ENCODE results near the gene HTR1A. TPM values are rescaled to one million over a fixed set of nuclear protein-coding genes. Genes with fewer than 3 reads are reported as not detected.

The HTR1A gene
- total RNA-seq, 1 donor from 2014 or later: not detected

- TF ChIP-seq, protein P1, sequence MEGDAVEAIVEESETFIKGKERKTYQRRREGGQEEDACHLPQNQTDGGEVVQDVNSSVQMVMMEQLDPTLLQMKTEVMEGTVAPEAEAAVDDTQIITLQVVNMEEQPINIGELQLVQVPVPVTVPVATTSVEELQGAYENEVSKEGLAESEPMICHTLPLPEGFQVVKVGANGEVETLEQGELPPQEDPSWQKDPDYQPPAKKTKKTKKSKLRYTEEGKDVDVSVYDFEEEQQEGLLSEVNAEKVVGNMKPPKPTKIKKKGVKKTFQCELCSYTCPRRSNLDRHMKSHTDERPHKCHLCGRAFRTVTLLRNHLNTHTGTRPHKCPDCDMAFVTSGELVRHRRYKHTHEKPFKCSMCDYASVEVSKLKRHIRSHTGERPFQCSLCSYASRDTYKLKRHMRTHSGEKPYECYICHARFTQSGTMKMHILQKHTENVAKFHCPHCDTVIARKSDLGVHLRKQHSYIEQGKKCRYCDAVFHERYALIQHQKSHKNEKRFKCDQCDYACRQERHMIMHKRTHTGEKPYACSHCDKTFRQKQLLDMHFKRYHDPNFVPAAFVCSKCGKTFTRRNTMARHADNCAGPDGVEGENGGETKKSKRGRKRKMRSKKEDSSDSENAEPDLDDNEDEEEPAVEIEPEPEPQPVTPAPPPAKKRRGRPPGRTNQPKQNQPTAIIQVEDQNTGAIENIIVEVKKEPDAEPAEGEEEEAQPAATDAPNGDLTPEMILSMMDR (IDR thresholded peaks at IDR 0.05; ENCODE audit: unreplicated experiment): no peak
- peaks cover 4% of the 10 kb centered on the region for H3K9me3 Mint-ChIP-seq (ENCODE audit: unreplicated experiment)
- DNase-seq (ENCODE audit: low spot score): no peak
These were observed 1.7 kb upstream of the HTR1A start for GRCh38 chr5:63963926-63964325.

DNA sequence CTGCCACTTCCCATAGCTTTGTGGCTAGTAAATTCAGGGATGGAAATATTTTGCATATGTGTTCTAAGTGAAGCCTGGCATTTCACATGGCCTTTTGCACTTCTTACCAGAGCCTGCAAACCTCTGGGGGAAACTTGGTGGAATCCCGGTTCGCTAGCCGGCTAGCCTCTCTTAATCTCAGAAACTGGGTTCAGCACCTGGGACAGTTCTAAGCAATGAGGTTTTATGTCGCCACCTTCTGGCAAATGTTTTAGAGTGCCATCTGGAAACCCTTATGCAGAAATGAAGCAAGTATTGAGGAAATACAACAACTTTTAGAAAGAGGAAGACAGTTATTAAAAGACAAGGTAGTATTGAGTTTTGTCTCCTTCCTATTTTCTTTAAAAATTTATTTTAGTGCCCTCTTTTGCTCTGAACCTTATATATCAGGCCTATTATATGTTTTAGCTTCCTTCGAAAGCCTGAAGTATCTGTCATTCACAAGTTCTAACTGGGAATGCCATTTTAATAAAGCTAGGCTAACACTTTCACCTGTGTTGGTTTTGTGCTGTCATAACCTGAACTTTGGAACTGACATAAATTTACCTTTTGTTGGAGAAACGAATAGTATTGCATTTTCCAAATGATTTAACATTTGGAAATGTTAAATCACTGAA, 963 bp upstream of the HTR1A start:
- TF ChIP-seq, protein P1 (IDR thresholded peaks at IDR 0.05; ENCODE audit: unreplicated experiment): peak; percentile 60
- Mint-ChIP-seq H3K36me3 (ENCODE audit: low read depth, unreplicated experiment) (no peaks in the 10 kb centered on the region), H3K27me3 (ENCODE audit: unreplicated experiment) (peaks cover 11% of the 10 kb centered on the region), H3K4me3 (ENCODE audit: unreplicated experiment) (no peak overlapping the region), H3K27ac (ENCODE audit: unreplicated experiment) (no peak overlapping the region), H3K9me3 (ENCODE audit: unreplicated experiment) (peaks cover 4% of the 10 kb centered on the region), H3K4me1 (ENCODE audit: unreplicated experiment) (peaks cover 13% of the 10 kb centered on the region)
- peak; percentile 78 for DNase-seq (ENCODE audit: low spot score)

More at GRCh38 chr5:63963926-63964325, 1.7 kb upstream of the HTR1A start:
- Mint-ChIP-seq H3K4me1 (ENCODE audit: unreplicated experiment) (peaks cover 10% of the 10 kb centered on the region), H3K27me3 (ENCODE audit: unreplicated experiment) (peaks cover 11% of the 10 kb centered on the region), H3K36me3 (ENCODE audit: low read depth, unreplicated experiment) (no peaks in the 10 kb centered on the region), H3K27ac (ENCODE audit: unreplicated experiment) (no peak overlapping the region), H3K4me3 (ENCODE audit: unreplicated experiment) (no peak overlapping the region)

DNA sequence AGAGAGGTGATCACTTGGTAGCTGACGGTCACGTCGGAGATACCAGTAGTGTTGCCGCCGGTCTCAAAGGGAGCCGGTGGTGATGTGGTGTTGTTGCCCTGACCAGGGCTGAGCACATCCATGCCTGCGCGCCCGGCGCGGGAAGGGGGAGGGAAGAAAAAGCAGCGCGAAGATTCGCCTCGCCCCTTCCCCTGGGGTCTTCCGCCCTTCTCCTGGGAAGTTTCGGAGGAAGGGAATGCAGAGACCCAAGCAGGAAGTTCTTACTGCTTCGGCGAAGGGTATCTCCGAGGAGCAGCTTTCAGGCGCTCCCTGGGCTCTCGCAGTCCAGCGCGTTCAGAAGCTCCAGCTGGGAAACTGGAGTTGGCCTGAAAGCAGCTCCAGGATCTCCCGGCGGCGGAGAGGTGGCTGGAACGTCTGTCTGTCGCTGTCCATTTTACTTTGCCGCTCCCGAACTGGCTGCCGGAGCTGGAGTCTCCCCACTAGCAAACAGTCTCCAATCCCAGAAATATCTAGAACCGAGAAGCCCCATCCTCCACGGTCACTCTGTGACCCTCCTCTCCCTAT, 565 bp downstream of the HTR1A start:
- Mint-ChIP-seq H3K4me1 (ENCODE audit: unreplicated experiment) (peaks cover 13% of the 10 kb centered on the region), H3K27ac (ENCODE audit: unreplicated experiment) (no peak overlapping the region), H3K4me3 (ENCODE audit: unreplicated experiment) (no peak overlapping the region), H3K27me3 (ENCODE audit: unreplicated experiment) (peaks cover 11% of the 10 kb centered on the region), H3K36me3 (ENCODE audit: low read depth, unreplicated experiment) (no peaks in the 10 kb centered on the region), H3K9me3 (ENCODE audit: unreplicated experiment) (peaks cover 4% of the 10 kb centered on the region)
- TF ChIP-seq, protein P1 (IDR thresholded peaks at IDR 0.05; ENCODE audit: unreplicated experiment): no peak
- DNase-seq (ENCODE audit: low spot score): peak; percentile 35

DNA sequence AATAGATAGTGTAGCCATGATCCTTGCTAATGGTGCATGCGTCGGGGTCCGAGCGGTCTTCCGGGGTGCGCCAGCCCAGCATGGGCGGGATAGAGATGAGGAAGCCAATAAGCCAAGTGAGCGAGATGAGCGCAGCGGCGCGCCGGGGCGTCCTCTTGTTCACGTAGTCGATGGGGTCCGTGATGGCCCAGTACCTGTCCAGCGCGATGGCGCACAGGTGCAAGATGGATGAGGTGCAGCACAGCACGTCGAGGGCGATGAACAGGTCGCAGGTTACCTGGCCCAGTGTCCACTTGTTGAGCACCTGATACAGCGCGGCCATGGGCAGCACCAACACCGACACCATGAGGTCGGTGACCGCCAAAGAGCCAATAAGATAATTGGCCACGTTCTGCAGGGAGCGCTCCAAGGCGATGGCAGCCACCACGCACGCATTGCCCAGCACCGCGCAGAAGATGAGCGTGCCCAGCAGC, 1.1 kb downstream of the HTR1A start:
- Mint-ChIP-seq H3K4me3 (ENCODE audit: unreplicated experiment) (no peak overlapping the region), H3K9me3 (ENCODE audit: unreplicated experiment) (peaks cover 4% of the 10 kb centered on the region), H3K4me1 (ENCODE audit: unreplicated experiment) (peaks cover 13% of the 10 kb centered on the region), H3K27me3 (ENCODE audit: unreplicated experiment) (peaks cover 11% of the 10 kb centered on the region), H3K27ac (ENCODE audit: unreplicated experiment) (no peak overlapping the region), H3K36me3 (ENCODE audit: low read depth, unreplicated experiment) (no peaks in the 10 kb centered on the region)
- no peak for DNase-seq (ENCODE audit: low spot score)
- TF ChIP-seq, protein P1 (IDR thresholded peaks at IDR 0.05; ENCODE audit: unreplicated experiment): no peak

DNA sequence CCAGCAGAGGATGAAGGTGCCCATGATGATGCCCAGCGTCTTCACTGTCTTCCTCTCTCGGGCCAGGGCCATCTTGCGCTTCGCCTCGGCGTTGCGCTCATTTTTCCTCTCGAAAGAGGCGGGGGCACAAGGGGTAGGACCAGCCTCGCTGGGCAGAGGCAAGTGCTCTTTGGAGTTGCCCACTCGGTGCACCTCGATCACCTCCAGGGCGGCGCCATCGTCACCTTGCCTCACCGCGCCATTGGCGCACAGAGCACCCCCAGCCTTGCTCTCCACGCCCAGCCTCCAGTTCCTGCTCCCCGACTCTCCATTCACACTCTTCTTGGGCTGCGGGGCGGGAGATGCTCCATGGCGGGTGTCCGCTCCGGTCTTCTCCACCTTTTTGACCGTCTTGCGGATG, 1.6 kb downstream of the HTR1A start:
- Mint-ChIP-seq H3K9me3 (ENCODE audit: unreplicated experiment) (peaks cover 4% of the 10 kb centered on the region), H3K4me1 (ENCODE audit: unreplicated experiment) (peaks cover 17% of the 10 kb centered on the region), H3K36me3 (ENCODE audit: low read depth, unreplicated experiment) (no peaks in the 10 kb centered on the region), H3K4me3 (ENCODE audit: unreplicated experiment) (no peak overlapping the region), H3K27me3 (ENCODE audit: unreplicated experiment) (peaks cover 11% of the 10 kb centered on the region), H3K27ac (ENCODE audit: unreplicated experiment) (no peak overlapping the region)
- no peak for DNase-seq (ENCODE audit: low spot score)
- TF ChIP-seq, protein P1 (IDR thresholded peaks at IDR 0.05; ENCODE audit: unreplicated experiment): peak; percentile 22

Measured in endothelial cell (in vitro differentiated cells).